GM12878 (cell line): ENCODE results near the gene PIP4K2B. TPM values are rescaled to one million over a fixed set of nuclear protein-coding genes. Genes with fewer than 3 reads are reported as not detected.

ENCODE experiments used
- ATAC-seq: fragments of 200-7000 bp; cut with Tn5 transposase; 3 replicates; pipeline ENCODE4 v1.9.1; 2020; ENCODE audit warnings: mild to moderate bottlenecking, moderate library complexity
- BruUV-seq: library from RNA; stranded (reverse); fragments of 400-500 nt; replicated peaks from 2 replicates; lab custom pipeline; 2021; lab: Mats Ljungman, UMichigan
- CTCF ChIA-PET: fragments of 300-600 bp; sonication (Branson Sonifier 250); formaldehyde crosslinking; extraction: SDS; loops from one replicate; lab custom pipeline; 2021; ENCODE audit warnings: inconsistent platforms; lab: Yijun Ruan, JAX
- POLR2A ChIA-PET: fragments of 350-600 bp; formaldehyde crosslinking; extraction: SDS; loops from one replicate; lab custom pipeline; 2021; ENCODE audit warnings: inconsistent platforms; lab: Charles Lee
- RAD21 ChIA-PET: fragments of 300-600 bp; sonication (Branson Sonifier 250); formaldehyde crosslinking; loops from one replicate; lab custom pipeline; 2023; ENCODE audit warnings: antibody characterized with exemption; ENCODE audit not compliant: unreplicated experiment; lab: Charles Lee
- SMC1A ChIA-PET: fragments of 300-600 bp; sonication (Branson Sonifier 250); formaldehyde crosslinking; loops from one replicate; lab custom pipeline; 2023; ENCODE audit not compliant: unreplicated experiment, uncharacterized antibody; lab: Charles Lee
- DNase-seq: peaks from one replicate; pipeline ENCODE4 v3.0.0-alpha.2; 2011; ENCODE audit warnings: low read depth, low spot score
- FAIRE-seq: peaks from 3 replicates; lab custom pipeline; 2011; peaks lifted over from hg19 to GRCh38; lab: Jason Lieb, UNC
- H2AFZ ChIP-seq: 2 replicates; pipeline ENCODE4 v1.6.0; 2011; ENCODE audit warnings: low read depth, low read length, control low read depth; ENCODE audit not compliant: control insufficient read depth
- H3K27ac ChIP-seq: 2 replicates; pipeline ENCODE4 v1.5.1; 2011; ENCODE audit warnings: control low read depth; ENCODE audit not compliant: control insufficient read depth, insufficient read depth
- H3K27me3 ChIP-seq, 2 experiments: replicated peaks in 1 of 2; 2 replicates each; pipeline versions ENCODE4 v1.6.0 to v1.6.1; 2011; ENCODE audit warnings: low read length in 1 of 2; ENCODE audit not compliant: control insufficient read depth in 2 of 2, insufficient read depth in 2 of 2
- H3K36me3 ChIP-seq, 2 experiments: 2 replicates each; pipeline ENCODE4 v1.5.1; 2011; ENCODE audit warnings: low read length in 1 of 2; ENCODE audit not compliant: control insufficient read depth in 2 of 2, insufficient read depth in 2 of 2
- H3K4me1 ChIP-seq: 2 replicates; pipeline ENCODE4 v1.6.1; 2011; ENCODE audit warnings: mild to moderate bottlenecking, low read length, moderate library complexity, mixed read lengths; ENCODE audit not compliant: control insufficient read depth, insufficient read depth
- H3K4me2 ChIP-seq: 2 replicates; pipeline ENCODE4 v1.6.0; 2011; ENCODE audit warnings: control low read depth; ENCODE audit not compliant: control insufficient read depth, insufficient read depth
- H3K4me3 ChIP-seq: fragments of 200-600 bp; sonication (generic); 2 replicates; pipeline ENCODE4 v1.5.1; 2016
- H3K79me2 ChIP-seq: 2 replicates; pipeline ENCODE4 v1.6.0; 2011; ENCODE audit warnings: low read length; ENCODE audit not compliant: control insufficient read depth, insufficient read depth
- H3K9ac ChIP-seq: 2 replicates; pipeline ENCODE4 v1.8.0; 2011; ENCODE audit warnings: low read length, control low read depth, mixed read lengths; ENCODE audit not compliant: control insufficient read depth, insufficient read depth
- H3K9me3 ChIP-seq: replicated peaks from 3 replicates; pipeline ENCODE4 v1.5.1; 2011; ENCODE audit warnings: mild to moderate bottlenecking, low read length; ENCODE audit not compliant: control insufficient read depth, insufficient read depth
- H4K20me1 ChIP-seq: 2 replicates; pipeline ENCODE4 v1.6.0; 2011; ENCODE audit not compliant: control insufficient read depth, insufficient read depth
- ATF7 ChIP-seq: fragments of 450-650 bp; IDR thresholded peaks from 2 replicates; pipeline ENCODE4 v1.6.1; 2016; ENCODE audit warnings: low read depth, mild to moderate bottlenecking
- CREB1 ChIP-seq: IDR thresholded peaks from 2 replicates; pipeline ENCODE4 v1.6.1; 2012; ENCODE audit warnings: low read depth, mild to moderate bottlenecking, inconsistent platforms
- E2F8 ChIP-seq: fragments of 450-650 bp; IDR thresholded peaks from 2 replicates; pipeline ENCODE4 v1.6.1; 2018; ENCODE audit warnings: mild to moderate bottlenecking, low read depth, moderate library complexity; ENCODE audit not compliant: partially characterized antibody
- EGR1 ChIP-seq, 2 experiments: IDR thresholded peaks; 1 replicate in 1 of 2; 2 replicates in 1 of 2; pipeline ENCODE4 v1.6.1; 2011 to 2012; ENCODE audit warnings: low read depth in 2 of 2, low read length in 2 of 2, borderline replicate concordance in 1 of 2, mild to moderate bottlenecking in 1 of 2, moderate library complexity in 1 of 2
- FOS ChIP-seq: IDR thresholded peaks from 3 replicates; pipeline ENCODE4 v1.6.1; 2011; ENCODE audit warnings: borderline replicate concordance; ENCODE audit not compliant: insufficient read length; ENCODE audit errors: extremely low read depth
- HDGF ChIP-seq: fragments of 450-650 bp; IDR thresholded peaks from 2 replicates; pipeline ENCODE4 v1.6.1; 2016; ENCODE audit warnings: antibody characterized with exemption
- KLF5 ChIP-seq: fragments of 450-650 bp; IDR thresholded peaks from 2 replicates; pipeline ENCODE4 v1.6.1; 2014; ENCODE audit warnings: mild to moderate bottlenecking; ENCODE audit not compliant: partially characterized antibody
- LARP7 ChIP-seq: fragments of 450-650 bp; IDR thresholded peaks from 2 replicates; pipeline ENCODE4 v1.6.1; 2017; ENCODE audit warnings: mild to moderate bottlenecking
- MTA2 ChIP-seq: fragments of 450-650 bp; IDR thresholded peaks from 2 replicates; pipeline ENCODE4 v1.6.1; 2016; ENCODE audit warnings: low read depth, mild to moderate bottlenecking, moderate library complexity
- MYC ChIP-seq: IDR thresholded peaks from 2 replicates; pipeline ENCODE4 v1.6.1; 2011; ENCODE audit warnings: mild to moderate bottlenecking, low read length, moderate library complexity, inconsistent platforms; ENCODE audit not compliant: insufficient read depth, insufficient replicate concordance, insufficient read length, severe bottlenecking
- NR2F1 ChIP-seq: fragments of 450-650 bp; conservative IDR thresholded peaks from 2 replicates; pipeline ENCODE4 v1.6.1; 2017; ENCODE audit warnings: mild to moderate bottlenecking
- RCOR1 ChIP-seq: conservative IDR thresholded peaks from 2 replicates; pipeline ENCODE4 v1.6.1; 2012; ENCODE audit warnings: low read depth, low read length, improper control_type of control experiment
- RELB ChIP-seq: fragments of 450-650 bp; IDR thresholded peaks from 2 replicates; pipeline ENCODE4 v1.6.1; 2017; ENCODE audit warnings: low read depth, mild to moderate bottlenecking, moderate library complexity
- SIX5 ChIP-seq: IDR thresholded peaks from 2 replicates; pipeline ENCODE4 v1.6.1; 2011; ENCODE audit warnings: mild to moderate bottlenecking, low read depth, low read length, moderate library complexity; ENCODE audit not compliant: severe bottlenecking
- SMAD1 ChIP-seq: fragments of 450-650 bp; IDR thresholded peaks from 2 replicates; pipeline ENCODE4 v1.6.1; 2018; ENCODE audit warnings: mild to moderate bottlenecking, low read depth; ENCODE audit not compliant: partially characterized antibody
- SMAD5 ChIP-seq: IDR thresholded peaks from 2 replicates; pipeline ENCODE4 v1.6.1; 2016; ENCODE audit warnings: antibody characterized with exemption, low read depth
- ZNF384 ChIP-seq: IDR thresholded peaks from 2 replicates; pipeline ENCODE4 v1.6.1; 2012; ENCODE audit warnings: low read depth, mild to moderate bottlenecking, low read length, improper control_type of control experiment, borderline replicate concordance
- WGBS: methylation state at CpG from one replicate; pipeline ENCODE4 v1.1.6; 2016; ENCODE audit warnings: low lambda C conversion rate; ENCODE audit not compliant: insufficient replicate concordance, insufficient coverage; ENCODE audit errors: missing lambda C conversion rate; 5-methylcytosine and 5-hydroxymethylcytosine counted together
- in situ Hi-C: fragments of 300-500 bp; cut with MboI; formaldehyde crosslinking; loops from 9 replicates; pipeline ENCODE4 v1.14.3; 2018; ENCODE audit warnings: mixed read lengths
- intact Hi-C: fragments of 100-400 bp; cut with micrococcal nuclease; formaldehyde crosslinking; loops from one replicate; pipeline ENCODE4 v1.14.2; 2022; ENCODE audit not compliant: unreplicated experiment
- polyA plus RNA-seq, 11 experiments: library from polyadenylated mRNA; depleted of rRNA in 4 of 11; unstranded in 6 of 11; stranded (reverse) in 5 of 11; fragments of >200 nt; fragmentation: Nextera tagmentation in 4 of 11; fragmentation: Illumina TruSeq in 1 of 11; extraction: Ambion mirVana in 4 of 11; extraction: Trizol in 1 of 11; gene quantifications; 1 replicate in 1 of 11; 2 replicates in 10 of 11; pipeline versions ENCODE4 v1.2.1 to v1.2.3, GENCODE V29; 2011 to 2016; ENCODE audit warnings: inconsistent platforms in 2 of 11, missing spikeins in 2 of 11, low read depth in 1 of 11
- total RNA-seq, 4 experiments: library from RNA; depleted of rRNA in 3 of 4; stranded (reverse); fragments of >200 nt in 3 of 4; fragmentation: Illumina TruSeq in 1 of 4; extraction: Trizol in 1 of 4; gene quantifications; 2 replicates each; pipeline versions ENCODE4 v1.2.1 to v1.2.3, GENCODE V29; 2013 to 2021

PIP4K2B gene
- total and polyA plus RNA-seq, 10 of the 15 experiments (the other 5 are each of a cell fraction or from before 2014, with no cell fraction given): 3.8 to 30.3 (median 18.2) TPM

- TF ChIP-seq RELB (peak; percentile 80; the same call in 1 of the 2 replicates), RCOR1 (no peak)
These were observed 46.9 kb downstream of the PIP4K2B start, which contains the start of gene PSMB3 (continued) for GRCh38 chr17:38752308-38753070.

- Histone ChIP-seq H3K4me1 (peaks cover 17% of the 10 kb centered on the region), H3K9me3 (no peaks in the 10 kb centered on the region), H2AFZ (peak overlapping the region; percentile 55), H3K4me3 (peak overlapping the region; percentile 70), H3K79me2 (peaks cover 34% of the 10 kb centered on the region), H3K27ac (peak overlapping the region; percentile 86), H3K9ac (peak overlapping the region; percentile 79), H4K20me1 (no peaks in the 10 kb centered on the region), H3K36me3 (peaks cover 0 to 12% of the 10 kb centered on the region in 2 experiments; a peak in 3 of 4 replicates), H3K4me2 (peak overlapping the region; percentile 99), H3K27me3 (no peaks in the 10 kb centered on the region; a peak in 1 of 4 replicates)
- in situ Hi-C loops: loop anchor here (10.0 kb wide), 1 partner anchor 403 kb away; the partner anchor contains the start of gene PLXDC1
- ATAC-seq: peak; percentile 28
- SMC1A ChIA-PET: interaction anchor here (0.9 to 1.9 kb wide), 7 partner anchors 17 to 401 kb away, joined by 3 to 6 read pairs (median 4); no protein-coding TSS in a partner anchor
- BruUV-seq: TSS peak; percentile 63
- RAD21 ChIA-PET: interaction anchor here (0.7 to 1.8 kb wide), 10 partner anchors 20 to 403 kb away, joined by 3 to 6 read pairs (median 4); partner anchors contain the start of genes EPOP and RPL23
- POLR2A ChIA-PET: interaction anchor here (0.6 to 1.6 kb wide), 14 partner anchors 11 to 401 kb away, joined by 3 to 8 read pairs (median 3); partner anchors contain the start of gene LASP1
- FAIRE-seq: no peak
- intact Hi-C loops: loop anchor here (1.0 to 2.0 kb wide), 3 partner anchors 47 to 117 kb away; partner anchors contain the start of gene PIP4K2B
- CTCF ChIA-PET: interaction anchor here (0.6 to 1.6 kb wide), 9 partner anchors 11 to 990 kb away, joined by 3 to 6 read pairs (median 4); partner anchors contain the start of gene CISD3
- WGBS: under 1% methylated on average over 43 of the region's 44 CpGs
- DNase-seq: peak; percentile 80
- TF ChIP-seq LARP7 (peak; percentile 68; the same call in 1 of the 2 replicates), SMAD5 (no peak), HDGF (no peak), EGR1 (IDR thresholded peaks at IDR 0.05; ENCODE audit: borderline replicate concordance in 1 of 2, low read depth in 2 of 2, low read length in 2 of 2) (no peak), ZNF384 (no peak), NR2F1 (0 out of 2 replicates have a peak, but pooled peaks have one; percentile 45), E2F8 (no peak), KLF5 (no peak), CREB1 (peak; percentile 66), SIX5 (no peak), MTA2 (peak; percentile 71; the same call in 1 of the 2 replicates), SMAD1 (peak; percentile 67), FOS (no peak), ATF7 (no peak), MYC (peak; percentile 6)
These were observed 47.5 kb downstream of the PIP4K2B start for GRCh38 chr17:38751808-38752307.
